Measurements from ENCODE around the gene GALNS.
"Not testable (repeated sequence)": the region's sequence is repeated elsewhere in the genome, so short reads cannot be mapped to it uniquely, and the experiment has no call there.

The GALNS gene, protein sequence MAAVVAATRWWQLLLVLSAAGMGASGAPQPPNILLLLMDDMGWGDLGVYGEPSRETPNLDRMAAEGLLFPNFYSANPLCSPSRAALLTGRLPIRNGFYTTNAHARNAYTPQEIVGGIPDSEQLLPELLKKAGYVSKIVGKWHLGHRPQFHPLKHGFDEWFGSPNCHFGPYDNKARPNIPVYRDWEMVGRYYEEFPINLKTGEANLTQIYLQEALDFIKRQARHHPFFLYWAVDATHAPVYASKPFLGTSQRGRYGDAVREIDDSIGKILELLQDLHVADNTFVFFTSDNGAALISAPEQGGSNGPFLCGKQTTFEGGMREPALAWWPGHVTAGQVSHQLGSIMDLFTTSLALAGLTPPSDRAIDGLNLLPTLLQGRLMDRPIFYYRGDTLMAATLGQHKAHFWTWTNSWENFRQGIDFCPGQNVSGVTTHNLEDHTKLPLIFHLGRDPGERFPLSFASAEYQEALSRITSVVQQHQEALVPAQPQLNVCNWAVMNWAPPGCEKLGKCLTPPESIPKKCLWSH
- 60.0 to 247 (median 89.5) reads per million in 18 experiments for total RNA-seq

GRCh38 chr16:88856828-88857727 lies at the start of gene GALNS, which contains the start of gene TRAPPC2L:
Gene GALNS (minus strand): TSS chr16:88856947. CDS start chr16:88856877, 70 bp downstream.
Gene TRAPPC2L (plus strand): TSS chr16:88857127. CDS start chr16:88857151, 24 bp downstream.
- peak; percentile 98 to 99 for DNase-seq

DNA sequence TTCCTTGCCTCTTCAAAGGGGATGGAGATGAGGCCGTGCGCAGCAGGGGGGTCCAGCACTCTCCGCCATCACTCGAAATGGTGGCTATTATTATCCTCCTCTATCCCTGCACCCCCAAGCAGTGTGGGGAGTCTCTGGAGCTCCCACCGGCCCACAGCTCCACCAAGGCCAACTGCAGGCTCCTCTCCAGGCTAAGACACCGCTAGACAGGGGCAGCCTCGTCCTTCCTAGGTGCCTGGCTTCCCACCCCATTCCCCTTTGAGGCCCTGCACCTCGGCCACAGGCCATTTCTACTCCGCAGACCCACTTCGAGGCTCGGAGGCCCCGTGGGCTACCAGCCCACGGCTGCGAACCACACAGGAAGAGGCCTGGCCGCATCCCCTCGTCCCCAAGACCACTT lies 49.3 kb upstream of the GALNS start:
- DNase-seq, result no peak

- no peak for DNase-seq
These were observed 48.8 kb upstream of the GALNS start for GRCh38 chr16:88905563-88905962.

- no peak for DNase-seq
These were observed 48.1 kb upstream of the GALNS start for GRCh38 chr16:88904676-88905365.

DNA sequence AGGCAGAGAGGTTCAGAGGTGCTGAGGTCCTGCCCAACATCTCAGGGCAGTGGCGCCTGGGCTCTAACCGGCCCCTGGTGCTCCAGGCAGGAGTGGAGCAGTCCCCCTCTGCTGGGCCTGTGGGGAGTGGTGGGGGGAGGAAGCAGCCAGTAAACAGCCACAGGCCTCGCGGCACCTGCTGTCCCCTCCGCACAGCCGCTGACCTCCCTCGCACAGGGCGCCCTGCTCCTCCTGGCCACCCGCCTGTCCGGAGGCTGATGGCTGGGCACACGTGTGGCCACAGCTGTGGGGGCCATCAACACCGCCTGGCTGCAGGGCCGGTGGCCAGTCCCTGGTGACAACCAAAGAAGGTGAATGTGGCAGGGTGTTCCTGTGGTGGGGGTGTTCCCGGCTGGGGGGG lies 46.5 kb upstream of the GALNS start:
- DNase-seq, result no peak

DNA sequence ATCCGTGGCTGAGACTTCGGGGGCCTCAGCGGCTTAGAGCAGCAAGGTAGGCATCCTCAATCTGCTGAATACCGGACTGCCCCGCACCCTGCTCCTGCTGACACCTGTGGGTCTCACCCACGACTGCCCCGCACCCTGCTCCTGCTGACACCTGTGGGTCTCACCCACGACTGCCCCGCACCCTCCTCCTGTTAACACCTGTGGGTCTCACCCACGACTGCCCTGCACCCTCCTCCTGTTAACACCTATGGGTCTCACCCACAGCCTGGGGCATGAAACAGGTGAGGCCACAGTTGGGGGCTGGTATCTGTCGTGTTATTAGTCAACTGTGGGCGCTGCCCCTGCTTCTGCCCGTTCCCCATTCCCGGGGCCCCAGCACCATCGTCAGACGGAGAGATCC lies 46.0 kb upstream of the GALNS start:
- DNase-seq, result no peak

DNA sequence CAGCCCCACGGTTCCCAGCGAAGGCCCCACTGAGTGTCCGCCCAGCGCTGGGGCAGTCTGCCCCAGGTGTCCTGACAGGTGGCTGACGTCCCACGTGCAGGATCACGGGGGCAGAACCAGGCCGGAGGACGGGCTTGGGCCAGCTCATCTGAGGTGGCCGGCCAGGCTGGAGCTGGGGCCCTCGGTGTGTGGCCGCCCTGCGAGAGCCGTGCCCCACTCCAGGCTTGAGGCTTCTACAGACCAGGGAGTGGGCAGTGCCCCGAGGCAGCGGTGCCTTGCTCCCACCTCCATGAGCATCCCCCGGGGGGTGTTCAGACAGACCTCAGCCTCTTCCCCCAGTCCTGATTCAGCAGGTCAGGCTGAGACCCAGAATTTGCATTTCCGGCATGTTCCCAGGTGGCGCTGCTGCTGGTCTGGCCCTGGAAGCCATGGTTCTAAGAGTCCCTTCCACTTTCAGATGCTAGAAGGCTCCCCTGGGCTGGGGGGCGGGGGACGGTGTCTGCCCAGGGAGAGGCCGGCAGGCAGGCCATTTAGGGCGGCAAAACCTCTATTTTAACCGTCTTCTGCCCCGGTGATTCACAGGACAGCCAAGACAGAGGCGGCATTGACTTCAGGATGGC lies 45.1 kb upstream of the GALNS start:
- DNase-seq, result no peak

DNA sequence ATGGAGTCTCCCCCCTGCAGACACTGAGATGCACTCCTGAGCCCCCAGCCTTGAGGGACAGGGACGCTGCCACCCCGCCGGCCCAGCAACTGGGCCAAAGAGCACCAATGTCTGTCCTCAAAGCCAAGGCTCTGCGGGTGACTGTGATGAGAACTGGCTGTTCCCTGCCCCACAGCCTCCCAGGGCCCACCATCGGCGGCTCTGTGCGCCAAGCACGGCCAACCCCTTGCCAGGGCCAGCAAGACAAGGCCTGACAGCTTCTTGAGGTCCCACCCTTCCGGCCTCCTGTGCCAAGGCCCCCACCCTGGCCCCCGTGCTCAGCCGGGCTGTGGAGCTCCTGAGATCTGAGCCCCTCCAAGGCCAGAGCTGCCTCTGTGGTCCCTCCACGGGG lies 43.9 kb upstream of the GALNS start:
- no peak for DNase-seq

DNA sequence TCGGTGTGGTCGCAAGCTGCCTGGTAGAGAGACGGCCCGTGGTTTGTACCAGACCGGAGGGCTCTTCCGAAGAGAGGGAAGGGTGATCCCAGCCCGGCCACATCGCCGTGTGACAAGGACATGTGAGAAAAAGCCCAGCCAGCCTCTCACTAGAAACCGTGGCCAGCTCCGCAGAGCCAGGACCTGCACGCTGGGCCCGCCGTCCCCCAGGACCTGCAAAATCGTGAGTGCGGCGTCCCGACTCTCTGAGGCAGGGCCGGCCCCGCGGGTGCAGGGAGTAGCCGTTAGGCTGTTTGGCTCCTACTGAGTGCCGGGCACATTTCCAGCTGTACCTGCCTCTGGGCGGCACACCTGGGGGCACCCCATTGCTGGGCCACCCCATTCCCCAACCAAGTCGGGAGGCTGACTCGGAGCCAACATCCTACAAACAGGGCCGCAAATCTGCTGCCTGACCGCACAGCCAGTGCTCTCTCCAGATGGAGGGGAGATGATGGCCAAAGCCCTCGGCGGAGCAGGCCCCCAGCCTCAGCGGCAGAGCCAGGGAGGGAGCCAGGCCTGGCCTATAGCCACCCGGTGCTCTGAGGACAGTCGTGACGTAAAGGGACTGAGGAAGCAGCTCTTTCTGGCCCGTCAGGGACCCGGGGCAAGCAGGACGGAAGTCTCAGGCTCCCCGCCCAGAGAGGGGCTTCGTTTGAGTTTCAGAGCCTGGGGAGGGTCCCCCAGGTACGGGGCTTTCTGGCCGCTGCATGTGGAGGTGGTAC lies 43.3 kb upstream of the GALNS start:
- no peak for DNase-seq

DNA sequence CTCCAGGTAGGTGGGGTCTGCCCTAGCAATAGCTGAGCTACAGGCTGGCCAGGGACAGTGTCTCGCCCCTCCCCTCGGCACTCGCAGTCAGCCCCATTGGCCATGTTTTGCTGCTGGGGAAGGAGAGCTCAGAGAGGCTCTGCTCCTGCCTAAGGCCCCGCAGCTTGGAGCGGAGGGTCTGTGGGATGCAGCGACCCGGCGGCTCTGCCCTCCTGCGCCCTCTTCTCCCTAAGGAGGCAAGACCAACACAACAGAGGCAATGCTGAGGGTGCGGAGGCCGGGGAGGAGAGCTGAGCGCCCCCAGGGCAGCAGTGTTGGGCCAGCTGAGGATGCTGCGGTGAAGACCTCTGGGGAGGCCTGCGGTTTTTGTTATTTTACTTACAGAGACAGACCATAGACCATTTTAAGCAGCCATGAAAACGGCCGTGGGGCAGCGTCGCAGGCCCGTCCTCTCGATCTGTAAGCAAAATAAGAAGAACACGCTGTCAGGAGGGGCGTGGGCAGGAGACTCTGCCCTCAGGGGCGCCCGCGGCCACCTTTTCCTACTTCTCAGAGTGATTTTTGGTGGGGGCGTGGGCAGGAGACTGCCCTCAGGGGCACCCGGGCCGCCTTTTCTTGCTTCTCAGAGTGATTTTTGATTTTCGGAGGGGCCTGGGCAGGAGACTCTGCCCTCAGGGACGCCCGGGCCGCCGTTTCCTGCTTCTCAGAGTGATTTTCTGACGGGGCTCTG lies 41.1 kb upstream of the GALNS start:
- no peak for DNase-seq

DNA sequence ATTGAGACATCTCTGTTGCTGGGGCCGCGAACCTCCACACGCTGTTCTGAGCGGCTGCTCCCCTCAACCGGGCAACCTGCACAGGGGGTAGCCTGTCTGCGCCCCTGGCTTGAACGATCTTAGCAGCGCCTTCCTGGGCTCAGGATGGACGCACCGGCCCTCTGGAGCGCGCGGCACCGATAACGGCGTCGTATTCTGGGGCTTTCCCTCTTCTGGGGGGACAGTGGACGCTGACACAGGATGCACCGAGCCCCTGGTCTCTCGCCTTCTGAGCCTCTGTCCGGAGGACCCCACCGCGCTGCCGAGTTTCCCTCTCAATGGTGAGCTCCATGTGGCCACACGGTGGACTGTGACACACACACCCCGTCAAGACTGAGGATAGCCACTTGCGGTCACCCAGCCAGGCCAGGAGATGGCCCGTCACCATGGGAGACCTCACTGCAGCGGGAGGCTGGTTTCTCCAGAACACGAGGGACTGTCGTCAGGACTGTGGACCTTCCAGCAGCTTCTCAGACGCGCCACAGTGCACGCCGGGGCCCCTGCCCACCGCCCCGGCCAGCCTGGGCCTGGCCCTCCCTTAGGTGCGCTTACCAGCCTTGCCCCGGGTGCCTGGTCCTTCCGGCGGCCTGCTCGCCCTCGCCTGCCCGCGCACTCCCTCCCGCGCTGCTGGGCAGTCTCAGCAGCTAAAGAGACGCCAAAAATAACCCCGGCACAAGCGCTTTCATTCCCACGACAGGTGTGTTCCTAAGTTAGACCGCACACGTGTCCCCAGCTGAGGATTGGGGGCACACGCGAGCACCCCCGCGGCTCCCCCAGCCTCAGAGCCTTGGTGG lies 39.7 kb upstream of the GALNS start:
- DNase-seq, result no peak

DNA sequence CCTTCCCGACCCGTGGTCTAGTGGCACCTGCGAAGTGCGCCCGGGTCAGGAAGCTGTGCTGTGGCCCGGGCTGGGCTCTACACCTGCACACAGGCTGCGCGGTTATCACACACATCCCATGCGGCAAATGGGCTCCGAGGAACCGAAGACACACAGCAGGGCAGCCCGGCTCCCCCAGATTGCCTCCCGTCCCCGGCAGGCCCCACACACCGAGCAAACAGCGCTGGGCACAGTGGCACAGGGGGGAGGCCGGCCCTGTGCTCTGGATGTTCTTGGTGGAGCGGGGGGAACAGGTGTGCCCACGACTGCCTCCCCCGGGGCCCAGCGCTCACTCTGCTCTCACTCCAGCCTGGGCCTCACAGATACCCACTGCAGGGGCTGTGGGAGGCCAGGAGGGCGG lies 38.6 kb upstream of the GALNS start:
- DNase-seq, result no peak

DNA sequence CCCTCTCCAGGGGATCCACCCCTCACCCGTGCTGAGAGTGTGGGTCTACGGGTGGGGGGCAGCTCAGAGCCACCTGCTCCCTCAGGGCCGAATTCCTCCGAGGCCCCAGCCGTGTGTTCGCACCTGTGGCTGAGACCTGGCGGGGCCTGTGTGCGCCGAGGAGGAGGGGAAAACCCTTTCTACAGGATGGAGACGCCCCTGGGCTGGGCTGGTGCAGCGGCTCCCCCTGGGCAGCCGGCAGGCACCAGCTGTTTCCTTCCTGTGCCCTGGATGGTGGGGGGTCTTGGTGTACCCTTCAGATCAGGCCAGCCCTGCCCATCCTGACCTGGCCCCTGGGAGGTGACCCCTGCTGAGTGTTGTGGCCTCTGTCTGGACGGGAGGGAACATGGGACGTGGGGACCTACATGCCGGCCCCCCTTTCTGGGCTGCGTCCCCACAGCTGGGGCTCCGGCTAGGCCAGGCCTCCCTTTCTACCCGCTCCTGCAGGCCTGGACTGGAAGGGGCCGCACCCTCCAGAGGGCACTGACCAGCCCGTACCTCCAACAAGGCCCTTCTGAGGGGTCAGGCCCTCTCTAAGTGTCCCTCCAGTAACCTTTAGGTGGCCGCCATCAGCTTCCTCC lies 38.0 kb upstream of the GALNS start:
- no peak for DNase-seq

DNA sequence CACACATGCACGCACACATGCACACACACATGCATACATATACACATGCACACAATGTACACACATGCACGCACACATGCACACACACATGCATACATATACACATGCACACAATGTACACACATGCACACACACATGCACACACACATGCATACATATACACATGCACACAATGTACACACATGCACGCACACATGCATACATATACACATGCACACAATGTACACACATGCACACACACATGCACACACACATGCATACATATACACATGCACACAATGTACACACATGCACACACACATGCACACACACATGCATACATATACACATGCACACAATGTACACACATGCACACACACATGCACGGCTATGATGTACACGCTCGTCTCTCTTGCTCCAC lies 37.5 kb upstream of the GALNS start:
- not testable (repeated sequence) for DNase-seq

- DNase-seq, result no peak
These were observed 36.6 kb upstream of the GALNS start for GRCh38 chr16:88893127-88893968.

GRCh38 chr16:88892065-88892464 lies 35.3 kb upstream of the GALNS start:
- no peak for DNase-seq

- DNase-seq, result no peak
These were observed 34.3 kb upstream of the GALNS start for GRCh38 chr16:88891083-88891482.

DNA sequence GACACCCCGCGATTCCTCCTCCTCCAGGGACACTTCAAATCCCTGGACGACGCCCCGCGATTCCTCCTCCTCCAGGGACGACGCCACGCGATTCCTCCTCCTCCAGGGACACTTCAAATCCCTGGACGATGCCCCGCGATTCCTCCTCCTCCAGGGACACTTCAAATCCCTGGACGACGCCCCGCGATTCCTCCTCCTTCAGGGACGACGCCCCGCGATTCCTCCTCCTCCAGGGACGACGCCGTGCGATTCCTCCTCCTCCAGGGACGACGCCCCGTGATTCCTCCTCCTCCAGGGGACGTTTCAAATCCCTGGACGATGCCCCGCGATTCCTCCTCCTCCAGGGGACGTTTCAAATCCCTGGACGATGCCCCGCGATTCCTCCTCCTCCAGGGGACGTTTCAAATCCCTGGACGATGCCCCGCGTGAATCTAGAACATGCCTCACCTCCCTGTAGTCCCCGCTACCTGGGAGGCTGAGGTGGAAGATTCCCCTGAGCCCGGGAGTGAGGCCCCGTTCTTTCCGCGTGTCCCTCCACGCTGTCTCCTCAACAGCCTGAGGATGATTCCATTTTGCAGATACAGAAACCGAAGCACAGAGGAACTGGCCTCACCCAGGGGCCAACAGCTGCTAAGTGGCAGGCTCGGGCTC lies 33.1 kb upstream of the GALNS start:
- not testable (repeated sequence) for DNase-seq

All from inflammatory macrophage (primary cell).